ENCODE measurements around the gene GLYR1. TPM values are rescaled to one million over a fixed set of nuclear protein-coding genes. Genes with fewer than 3 reads are reported as not detected.

Gene GLYR1
- total and polyA plus RNA-seq, 2 donors (not counting 3 experiments of a cell fraction or from before 2014, with no cell fraction given) = 47.9 to 107 TPM

DNA sequence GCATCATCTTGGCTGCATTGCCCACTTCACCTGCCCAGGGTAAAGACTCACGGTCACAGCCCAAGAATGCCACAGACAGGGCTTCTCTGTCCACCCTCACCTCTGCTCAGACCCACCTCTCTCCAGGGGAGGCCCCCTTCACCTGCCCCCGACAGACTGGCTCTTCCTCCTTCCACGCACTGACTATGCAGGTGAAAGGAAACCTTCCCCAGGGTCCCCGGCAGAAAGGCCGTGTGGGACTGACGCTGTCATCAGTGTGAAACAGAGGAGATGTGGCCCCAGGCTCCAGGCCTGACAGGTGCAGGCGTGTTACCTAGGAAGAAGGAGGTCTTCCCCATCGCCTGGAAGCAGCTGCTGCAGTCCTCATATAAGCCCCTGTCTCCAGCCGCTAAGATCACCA, 35.3 kb downstream of the GLYR1 start:
- intact Hi-C loops (cut with micrococcal nuclease) (no loop called here), dilution Hi-C loops (cut with MboI; ENCODE audit: extremely low pct_ligation_motif_present, low sequenced_read_pairs) (no loop called here)
- no peak overlapping the region for H3K27ac ChIP-seq (ENCODE audit: insufficient read depth, low read depth, low read length)
- no peaks in the 10 kb centered on the region for H3K27me3 ChIP-seq (ENCODE audit: control insufficient read depth in 2 of 2, insufficient read depth in 2 of 2, low read length in 2 of 2)
- no peak overlapping the region for H3K9ac ChIP-seq (replicated peaks; ENCODE audit: extremely low read depth, insufficient read depth, low read length)
- BruUV-seq (replicated peaks) = no TSS peak
- no peaks in the 10 kb centered on the region for H3K79me2 ChIP-seq (ENCODE audit: control insufficient read depth, insufficient read depth, low read length)
- POLR2A ChIA-PET = no interaction called here
- no peaks in the 10 kb centered on the region for H3K4me1 ChIP-seq (ENCODE audit: control insufficient read depth, extremely low read depth, insufficient read depth, low read length)
- H3K9me3 ChIP-seq (replicated peaks; ENCODE audit: control insufficient read depth, insufficient read depth, low read length) = no peaks in the 10 kb centered on the region
- peaks cover 14 to 30% of the 10 kb centered on the region in 2 experiments for H3K36me3 ChIP-seq (ENCODE audit: control insufficient read depth in 2 of 2, extremely low read depth in 1 of 2, insufficient read depth in 2 of 2, low read length in 2 of 2)
- CTCF ChIA-PET = no interaction called here
- no peaks in the 10 kb centered on the region for H3K9me1 ChIP-seq (replicated peaks; ENCODE audit: control insufficient read depth, extremely low read depth, insufficient read depth, low read length)
- H3K4me3 ChIP-seq (replicated peaks in 1 of 3; ENCODE audit: insufficient read depth in 1 of 3, low read depth in 1 of 3, low read length in 3 of 3) = no peak overlapping the region
- H2AFZ ChIP-seq (ENCODE audit: low read depth, low read length) = no peak overlapping the region
- H3K4me2 ChIP-seq (ENCODE audit: insufficient read depth, low read length) = no peak overlapping the region
- FAIRE-seq (no peak), DNase-seq (ENCODE audit: low read depth, low spot score) (no peak)
- no peaks in the 10 kb centered on the region for H4K20me1 ChIP-seq (replicated peaks; ENCODE audit: control insufficient read depth, extremely low read depth, insufficient read depth, low read length)
- TF ChIP-seq GATA2 (IDR thresholded peaks at IDR 0.05; ENCODE audit: insufficient read depth, insufficient read length, low read depth, low read length) (no peak), MYC (IDR thresholded peaks at IDR 0.05; ENCODE audit: low read depth, low read length) (no peak), JUN (IDR thresholded peaks at IDR 0.05; ENCODE audit: borderline replicate concordance, insufficient read depth, insufficient read length, low read depth) (no peak), EZH2 (IDR thresholded peaks at IDR 0.05; ENCODE audit: borderline replicate concordance, low read depth, low read length, severe bottlenecking) (no peak), POLR2AphosphoS5 (IDR thresholded peaks at IDR 0.05; ENCODE audit: insufficient read depth, low read depth, low read length) (no peak), FOS (IDR thresholded peaks at IDR 0.05; ENCODE audit: borderline replicate concordance, insufficient read depth, low read length) (no peak), POLR2A (IDR thresholded peaks at IDR 0.05; ENCODE audit: low read depth, low read length) (no peak)
- TF ChIP-seq, protein P1, sequence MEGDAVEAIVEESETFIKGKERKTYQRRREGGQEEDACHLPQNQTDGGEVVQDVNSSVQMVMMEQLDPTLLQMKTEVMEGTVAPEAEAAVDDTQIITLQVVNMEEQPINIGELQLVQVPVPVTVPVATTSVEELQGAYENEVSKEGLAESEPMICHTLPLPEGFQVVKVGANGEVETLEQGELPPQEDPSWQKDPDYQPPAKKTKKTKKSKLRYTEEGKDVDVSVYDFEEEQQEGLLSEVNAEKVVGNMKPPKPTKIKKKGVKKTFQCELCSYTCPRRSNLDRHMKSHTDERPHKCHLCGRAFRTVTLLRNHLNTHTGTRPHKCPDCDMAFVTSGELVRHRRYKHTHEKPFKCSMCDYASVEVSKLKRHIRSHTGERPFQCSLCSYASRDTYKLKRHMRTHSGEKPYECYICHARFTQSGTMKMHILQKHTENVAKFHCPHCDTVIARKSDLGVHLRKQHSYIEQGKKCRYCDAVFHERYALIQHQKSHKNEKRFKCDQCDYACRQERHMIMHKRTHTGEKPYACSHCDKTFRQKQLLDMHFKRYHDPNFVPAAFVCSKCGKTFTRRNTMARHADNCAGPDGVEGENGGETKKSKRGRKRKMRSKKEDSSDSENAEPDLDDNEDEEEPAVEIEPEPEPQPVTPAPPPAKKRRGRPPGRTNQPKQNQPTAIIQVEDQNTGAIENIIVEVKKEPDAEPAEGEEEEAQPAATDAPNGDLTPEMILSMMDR (IDR thresholded peaks at IDR 0.05; ENCODE audit: extremely low read depth in 1 of 2, insufficient read depth in 1 of 2, low read depth in 1 of 2, low read length in 2 of 2) = no peak
- TF ChIP-seq, protein P2, sequence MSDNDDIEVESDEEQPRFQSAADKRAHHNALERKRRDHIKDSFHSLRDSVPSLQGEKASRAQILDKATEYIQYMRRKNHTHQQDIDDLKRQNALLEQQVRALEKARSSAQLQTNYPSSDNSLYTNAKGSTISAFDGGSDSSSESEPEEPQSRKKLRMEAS (IDR thresholded peaks at IDR 0.05; ENCODE audit: insufficient read depth, insufficient read length) = no peak

Data from endothelial cell of umbilical vein (primary cell).